GM21360 (cell line): ENCODE measurements around the gene CEBPA.
"Not testable (repeated sequence)": the region's sequence is repeated elsewhere in the genome, so short reads cannot be mapped to it uniquely, and the experiment has no call there.

Source experiments
- ATAC-seq: cut with Tn5 transposase; IDR thresholded peaks from one replicate; pipeline ENCODE4 v1.9.1; 2021; ENCODE audit warnings: mild to moderate bottlenecking, moderate library complexity; ENCODE audit not compliant: unreplicated experiment

The CEBPA gene

GRCh38 chr19:33325920-33326319, 23.6 kb upstream of the CEBPA start:
- no peak for ATAC-seq

GRCh38 chr19:33324628-33325027, 22.3 kb upstream of the CEBPA start:
- ATAC-seq: no peak

- ATAC-seq: no peak
Observed at GRCh38 chr19:33323093-33323820, 20.9 kb upstream of the CEBPA start.

GRCh38 chr19:33320636-33321035, 18.3 kb upstream of the CEBPA start:
- no peak for ATAC-seq

GRCh38 chr19:33317991-33318390, 15.7 kb upstream of the CEBPA start:
- ATAC-seq: not testable (repeated sequence)

- no peak for ATAC-seq
Observed at GRCh38 chr19:33317517-33317916, 15.2 kb upstream of the CEBPA start.

GRCh38 chr19:33316541-33317264, 14.4 kb upstream of the CEBPA start:
- ATAC-seq: no peak

- not testable (repeated sequence) for ATAC-seq
Observed at GRCh38 chr19:33312808-33313207, 10.5 kb upstream of the CEBPA start.

GRCh38 chr19:33312065-33312464, 9.7 kb upstream of the CEBPA start:
- no peak for ATAC-seq

- ATAC-seq: no peak
Observed at GRCh38 chr19:33311326-33311682, 9.0 kb upstream of the CEBPA start.

GRCh38 chr19:33310606-33311325, 8.4 kb upstream of the CEBPA start:
- no peak for ATAC-seq

- no peak for ATAC-seq
Observed at GRCh38 chr19:33309826-33310225, 7.5 kb upstream of the CEBPA start.

- ATAC-seq: no peak
Observed at GRCh38 chr19:33306853-33307792, 4.8 kb upstream of the CEBPA start.

GRCh38 chr19:33306191-33306590, 3.9 kb upstream of the CEBPA start:
- ATAC-seq: no peak

GRCh38 chr19:33304760-33305647, 2.7 kb upstream of the CEBPA start:
- no peak for ATAC-seq

- ATAC-seq: no peak
Observed at GRCh38 chr19:33304371-33304759, 2.0 kb upstream of the CEBPA start.

GRCh38 chr19:33303791-33304345, 1.5 kb upstream of the CEBPA start:
- ATAC-seq: no peak

- no peak for ATAC-seq
Observed at GRCh38 chr19:33302974-33303790, 848 bp upstream of the CEBPA start.

GRCh38 chr19:33301900-33302174, 497 bp downstream of the CEBPA start:
- ATAC-seq: no peak
